MM.1S (cell line): ENCODE measurements around the gene LRCH1.

ENCODE experiments used
- EZH2 ChIP-seq: fragments of 300-600 bp; sonication (generic); optimal IDR thresholded peaks from 2 replicates; pipeline ENCODE3; 2017; ENCODE audit warnings: low read depth, mild to moderate bottlenecking, antibody characterized with exemption, low read length, mixed read lengths
- EZH2phosphoT487 ChIP-seq: fragments of 300-600 bp; sonication (generic); IDR thresholded peaks from 2 replicates; pipeline ENCODE4 v1.6.1; 2018; ENCODE audit warnings: antibody characterized with exemption, low read length
- TF ChIP-seq, protein P1 (sequence below): fragments of 300-600 bp; sonication (generic); IDR thresholded peaks from 2 replicates; pipeline ENCODE4 v1.5.1; 2016; ENCODE audit warnings: antibody characterized with exemption, low read length, mixed read lengths

DNA sequence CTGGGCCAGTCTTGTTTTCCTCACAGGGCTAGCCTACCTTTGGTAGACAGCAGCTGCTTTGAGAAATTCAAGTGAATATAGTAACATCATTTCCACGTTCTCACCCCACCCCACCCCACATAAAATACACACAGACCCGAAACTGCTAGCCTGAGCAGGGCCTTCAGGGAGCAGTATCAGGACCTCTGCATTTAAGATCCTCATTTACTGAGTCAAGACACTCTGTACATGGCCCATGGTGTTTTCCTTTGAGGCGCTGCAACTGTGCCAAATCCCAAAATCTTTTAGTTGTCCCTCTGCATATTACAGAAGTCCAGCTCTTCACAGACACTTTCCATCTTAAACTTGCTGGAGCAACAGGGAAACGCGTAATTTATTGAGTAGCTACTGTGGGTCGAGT lies 200.9 kb downstream of the LRCH1 start:
- TF ChIP-seq, protein P1, sequence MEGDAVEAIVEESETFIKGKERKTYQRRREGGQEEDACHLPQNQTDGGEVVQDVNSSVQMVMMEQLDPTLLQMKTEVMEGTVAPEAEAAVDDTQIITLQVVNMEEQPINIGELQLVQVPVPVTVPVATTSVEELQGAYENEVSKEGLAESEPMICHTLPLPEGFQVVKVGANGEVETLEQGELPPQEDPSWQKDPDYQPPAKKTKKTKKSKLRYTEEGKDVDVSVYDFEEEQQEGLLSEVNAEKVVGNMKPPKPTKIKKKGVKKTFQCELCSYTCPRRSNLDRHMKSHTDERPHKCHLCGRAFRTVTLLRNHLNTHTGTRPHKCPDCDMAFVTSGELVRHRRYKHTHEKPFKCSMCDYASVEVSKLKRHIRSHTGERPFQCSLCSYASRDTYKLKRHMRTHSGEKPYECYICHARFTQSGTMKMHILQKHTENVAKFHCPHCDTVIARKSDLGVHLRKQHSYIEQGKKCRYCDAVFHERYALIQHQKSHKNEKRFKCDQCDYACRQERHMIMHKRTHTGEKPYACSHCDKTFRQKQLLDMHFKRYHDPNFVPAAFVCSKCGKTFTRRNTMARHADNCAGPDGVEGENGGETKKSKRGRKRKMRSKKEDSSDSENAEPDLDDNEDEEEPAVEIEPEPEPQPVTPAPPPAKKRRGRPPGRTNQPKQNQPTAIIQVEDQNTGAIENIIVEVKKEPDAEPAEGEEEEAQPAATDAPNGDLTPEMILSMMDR, result no peak
- TF ChIP-seq EZH2phosphoT487 (no peak), EZH2 (no peak)
